KMS-11 (cell line): ENCODE measurements around the gene TOMM7.

Source experiments
- H2AFZ ChIP-seq: fragments of 200-600 bp; sonication (generic); 2 replicates; pipeline ENCODE4 v1.6.1; 2016; ENCODE audit warnings: antibody characterized with exemption, mixed run types, low read depth
- H3K27ac ChIP-seq: fragments of 200-600 bp; sonication (generic); 2 replicates; pipeline ENCODE4 v1.6.1; 2016; ENCODE audit warnings: mild to moderate bottlenecking, mixed run types
- H3K27me3 ChIP-seq: fragments of 200-600 bp; sonication (generic); 2 replicates; pipeline ENCODE4 v1.6.1; 2017; ENCODE audit warnings: mild to moderate bottlenecking, low read depth, mixed run types, moderate library complexity; ENCODE audit not compliant: insufficient read depth
- H3K36me3 ChIP-seq: fragments of 200-600 bp; sonication (generic); 2 replicates; pipeline ENCODE4 v1.6.1; 2017; ENCODE audit warnings: mild to moderate bottlenecking, mixed run types; ENCODE audit not compliant: insufficient read depth
- H3K4me1 ChIP-seq: fragments of 200-600 bp; sonication (generic); 2 replicates; pipeline ENCODE4 v1.6.1; 2016; ENCODE audit warnings: mild to moderate bottlenecking, low read depth, mixed run types; ENCODE audit not compliant: poor library complexity, severe bottlenecking
- H3K4me2 ChIP-seq: fragments of 200-600 bp; sonication (generic); 2 replicates; pipeline ENCODE4 v1.7.0; 2016; ENCODE audit warnings: mild to moderate bottlenecking, mixed run types
- H3K4me3 ChIP-seq: fragments of 200-600 bp; sonication (generic); IDR thresholded peaks from 2 replicates; pipeline ENCODE4 v1.6.1; 2017; ENCODE audit warnings: low read depth, low read length, mixed read lengths; ENCODE audit not compliant: insufficient read depth
- H3K79me2 ChIP-seq: fragments of 200-600 bp; sonication (generic); 2 replicates; pipeline ENCODE4 v1.6.1; 2016; ENCODE audit warnings: low read depth, mixed run types; ENCODE audit not compliant: insufficient read depth
- H3K9ac ChIP-seq: fragments of 200-600 bp; sonication (generic); 2 replicates; pipeline ENCODE4 v1.6.1; 2016; ENCODE audit warnings: mild to moderate bottlenecking, mixed run types
- H4K20me1 ChIP-seq: fragments of 200-600 bp; sonication (generic); 2 replicates; pipeline ENCODE4 v1.6.1; 2016; ENCODE audit warnings: mild to moderate bottlenecking, mixed run types; ENCODE audit not compliant: insufficient read depth
- TF ChIP-seq, protein P1 (sequence below): fragments of 200-600 bp; sonication (generic); conservative IDR thresholded peaks from 2 replicates; pipeline ENCODE4 v1.6.1; 2017; ENCODE audit warnings: low read depth, mild to moderate bottlenecking, antibody characterized with exemption, low read length, moderate library complexity, mixed read lengths

Gene TOMM7

DNA sequence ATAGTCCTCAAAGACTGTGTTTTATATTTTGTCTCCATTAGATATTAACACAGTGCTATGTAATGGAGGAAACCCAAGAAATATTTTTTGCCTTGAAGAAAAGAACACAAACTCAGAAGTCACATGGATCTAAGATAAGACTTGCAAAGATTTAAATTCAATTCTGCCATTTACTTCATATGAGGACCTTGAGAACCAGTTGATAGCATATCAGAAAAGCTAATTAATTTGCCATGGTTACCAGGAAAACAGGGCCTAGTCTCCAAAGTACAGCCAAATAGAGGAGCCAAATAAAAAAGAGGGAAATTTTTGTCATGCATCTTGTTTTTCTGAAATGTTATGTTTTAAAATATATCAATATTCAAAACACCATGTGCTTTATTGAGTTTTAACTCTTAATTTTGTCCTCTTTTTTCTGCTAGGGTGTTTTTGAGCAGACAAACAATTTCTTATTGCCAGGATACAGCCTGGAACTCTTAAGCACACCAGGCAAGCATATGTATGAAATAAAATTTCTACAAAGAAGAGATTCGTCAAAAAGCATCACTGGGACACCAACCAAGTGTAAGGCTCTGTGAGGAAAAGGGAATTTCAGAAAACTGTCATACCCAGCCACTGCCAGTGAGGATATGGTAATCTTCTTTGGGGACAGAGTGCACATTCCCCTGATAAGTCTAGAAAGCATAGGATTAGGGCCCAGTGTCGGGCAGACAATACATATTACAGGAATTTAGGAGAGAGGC is 10.6 kb upstream of the TOMM7 start:
- H3K79me2 ChIP-seq = no peaks in the 10 kb centered on the region
- no peak overlapping the region for H3K4me3 ChIP-seq
- TF ChIP-seq, protein P1, sequence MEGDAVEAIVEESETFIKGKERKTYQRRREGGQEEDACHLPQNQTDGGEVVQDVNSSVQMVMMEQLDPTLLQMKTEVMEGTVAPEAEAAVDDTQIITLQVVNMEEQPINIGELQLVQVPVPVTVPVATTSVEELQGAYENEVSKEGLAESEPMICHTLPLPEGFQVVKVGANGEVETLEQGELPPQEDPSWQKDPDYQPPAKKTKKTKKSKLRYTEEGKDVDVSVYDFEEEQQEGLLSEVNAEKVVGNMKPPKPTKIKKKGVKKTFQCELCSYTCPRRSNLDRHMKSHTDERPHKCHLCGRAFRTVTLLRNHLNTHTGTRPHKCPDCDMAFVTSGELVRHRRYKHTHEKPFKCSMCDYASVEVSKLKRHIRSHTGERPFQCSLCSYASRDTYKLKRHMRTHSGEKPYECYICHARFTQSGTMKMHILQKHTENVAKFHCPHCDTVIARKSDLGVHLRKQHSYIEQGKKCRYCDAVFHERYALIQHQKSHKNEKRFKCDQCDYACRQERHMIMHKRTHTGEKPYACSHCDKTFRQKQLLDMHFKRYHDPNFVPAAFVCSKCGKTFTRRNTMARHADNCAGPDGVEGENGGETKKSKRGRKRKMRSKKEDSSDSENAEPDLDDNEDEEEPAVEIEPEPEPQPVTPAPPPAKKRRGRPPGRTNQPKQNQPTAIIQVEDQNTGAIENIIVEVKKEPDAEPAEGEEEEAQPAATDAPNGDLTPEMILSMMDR = no peak
- H3K36me3 ChIP-seq = no peaks in the 10 kb centered on the region
- no peak overlapping the region for H3K4me2 ChIP-seq
- no peaks in the 10 kb centered on the region for H3K4me1 ChIP-seq
- no peak overlapping the region for H3K27ac ChIP-seq
- no peak overlapping the region for H2AFZ ChIP-seq
- H3K9ac ChIP-seq = no peak overlapping the region
- H4K20me1 ChIP-seq = no peaks in the 10 kb centered on the region
- H3K27me3 ChIP-seq = no peaks in the 10 kb centered on the region

DNA sequence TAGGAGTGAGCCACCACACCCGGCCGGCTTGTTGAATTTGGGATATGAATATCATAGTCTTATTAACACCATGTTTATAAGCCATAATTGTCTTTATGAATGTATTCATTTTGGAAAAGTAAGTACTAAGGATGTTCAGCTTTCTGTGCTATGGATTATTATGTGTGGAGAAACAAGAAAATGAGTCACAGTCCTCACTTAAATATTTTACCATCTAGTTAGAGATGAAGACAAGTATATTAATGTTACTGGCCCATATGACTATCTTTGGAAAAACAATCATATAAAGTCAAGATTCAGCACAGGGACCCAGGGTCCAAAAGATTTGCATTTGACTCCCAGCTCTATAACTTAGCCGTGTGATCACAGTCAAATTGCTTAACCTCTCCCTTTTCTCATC is 9.8 kb upstream of the TOMM7 start:
- Histone ChIP-seq H3K4me2 (no peak overlapping the region), H2AFZ (no peak overlapping the region), H3K4me3 (no peak overlapping the region), H3K9ac (no peak overlapping the region), H3K4me1 (no peaks in the 10 kb centered on the region), H3K79me2 (no peaks in the 10 kb centered on the region), H4K20me1 (no peaks in the 10 kb centered on the region), H3K36me3 (no peaks in the 10 kb centered on the region), H3K27ac (no peak overlapping the region), H3K27me3 (no peaks in the 10 kb centered on the region)
- TF ChIP-seq, protein P1 = no peak

DNA sequence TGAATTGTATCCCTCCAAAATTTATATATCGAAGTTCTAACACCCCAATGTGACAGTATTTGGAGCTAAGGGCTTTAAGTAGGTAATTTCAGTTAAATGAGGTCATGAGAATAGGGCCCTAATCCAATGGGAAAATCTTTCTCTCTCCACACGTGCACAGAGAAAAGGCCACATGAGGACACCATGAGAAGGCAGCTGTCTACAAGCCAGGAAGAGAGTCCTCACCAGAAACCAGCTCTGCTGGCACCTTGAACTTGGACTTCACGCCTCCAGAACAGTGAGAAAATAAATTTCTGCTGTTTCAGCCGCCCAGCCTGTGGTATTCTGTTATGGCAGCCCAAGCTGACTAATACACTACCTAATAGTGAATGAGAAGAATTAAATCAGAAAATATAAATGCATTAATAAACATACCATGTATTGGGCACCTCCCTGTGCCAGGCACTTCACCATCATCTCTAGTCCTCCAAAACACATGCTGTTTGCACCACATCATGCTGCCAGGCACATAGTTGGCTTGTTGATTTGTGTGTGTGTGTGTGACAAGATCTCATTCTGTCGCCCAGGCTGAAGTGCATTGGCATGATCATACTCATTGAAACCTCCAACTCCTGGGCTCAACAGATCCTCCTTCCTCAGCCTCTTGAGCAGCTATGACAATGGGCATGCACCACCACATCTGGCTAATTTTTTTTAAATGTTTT is 9.1 kb upstream of the TOMM7 start:
- Histone ChIP-seq H3K4me3 (no peak overlapping the region), H3K9ac (no peak overlapping the region), H3K79me2 (no peaks in the 10 kb centered on the region), H3K36me3 (no peaks in the 10 kb centered on the region), H3K4me2 (no peak overlapping the region), H2AFZ (no peak overlapping the region), H3K27ac (no peak overlapping the region), H3K4me1 (no peaks in the 10 kb centered on the region), H3K27me3 (no peaks in the 10 kb centered on the region), H4K20me1 (no peaks in the 10 kb centered on the region)
- TF ChIP-seq, protein P1 = no peak

DNA sequence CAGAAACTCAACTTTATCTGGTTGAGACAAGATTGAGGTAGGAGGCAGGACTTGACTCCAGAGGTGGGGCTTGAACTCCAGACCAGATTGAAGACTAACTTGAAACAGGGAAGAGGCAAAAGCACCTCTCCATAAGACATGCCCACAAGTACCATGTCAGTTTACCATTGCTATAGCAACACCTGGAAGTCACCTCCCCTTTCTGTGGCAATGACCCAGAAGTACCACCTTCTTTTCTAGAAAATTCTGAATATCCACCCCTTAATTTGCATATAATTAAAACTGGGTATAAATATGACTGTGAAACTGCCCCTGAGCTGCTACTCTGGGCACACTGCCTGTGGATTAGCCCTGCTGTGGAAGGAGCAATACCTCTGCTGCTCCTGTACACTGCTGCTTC is 4.9 kb upstream of the TOMM7 start:
- no peaks in the 10 kb centered on the region for H3K36me3 ChIP-seq
- H3K27ac ChIP-seq = no peak overlapping the region
- peaks cover under 1% of the 10 kb centered on the region; the same call in 1 of the 2 replicates for H3K79me2 ChIP-seq
- no peaks in the 10 kb centered on the region for H3K27me3 ChIP-seq
- H3K4me1 ChIP-seq = peaks cover 10% of the 10 kb centered on the region
- H2AFZ ChIP-seq = no peak overlapping the region
- TF ChIP-seq, protein P1 = no peak
- H3K9ac ChIP-seq = no peak overlapping the region
- H4K20me1 ChIP-seq = no peaks in the 10 kb centered on the region
- H3K4me3 ChIP-seq = no peak overlapping the region
- no peak overlapping the region for H3K4me2 ChIP-seq
